Measurements from ENCODE around the gene CHRNA3.

Gene CHRNA3

DNA sequence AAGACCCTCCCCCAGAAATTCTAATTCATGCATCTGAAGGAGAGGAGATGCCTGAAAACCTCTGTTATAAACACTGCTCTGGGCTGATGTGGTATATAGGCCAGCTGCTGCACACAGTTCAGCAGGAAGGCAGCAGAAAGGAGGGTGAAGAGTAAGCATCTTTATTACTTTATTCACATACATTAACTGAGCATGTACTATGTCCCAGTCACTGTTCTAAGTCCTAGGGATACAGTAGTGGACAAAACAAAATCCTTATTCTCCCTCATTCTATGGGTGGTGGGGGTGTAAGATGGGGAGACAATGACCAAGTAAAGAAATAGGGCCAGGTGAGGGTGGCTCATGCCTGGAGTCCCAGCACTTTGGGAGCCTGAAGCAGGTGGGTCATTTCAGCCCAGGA is 38.0 kb upstream of the CHRNA3 start:
- Histone ChIP-seq H3K4me3 (ENCODE audit: low read length) (no peak overlapping the region), H3K27ac (ENCODE audit: low read length) (no peak overlapping the region), H4K20me1 (ENCODE audit: insufficient read depth, low read length) (no peaks in the 10 kb centered on the region), H3K36me3 (replicated peaks; ENCODE audit: low read depth, low read length) (no peaks in the 10 kb centered on the region), H3K79me2 (ENCODE audit: low read length) (no peaks in the 10 kb centered on the region), H3K4me1 (ENCODE audit: low read length) (no peaks in the 10 kb centered on the region), H3K9me3 (ENCODE audit: insufficient read depth, low read length) (no peaks in the 10 kb centered on the region), H3K4me2 (ENCODE audit: low read length) (no peak overlapping the region), H3K27me3 (ENCODE audit: low read depth, low read length) (peaks cover 15% of the 10 kb centered on the region), H2AFZ (ENCODE audit: low read depth, low read length) (no peak overlapping the region), H3K9ac (ENCODE audit: low read length) (no peak overlapping the region)
- no peak for TF ChIP-seq EZH2phosphoT487 (IDR thresholded peaks at IDR 0.05; ENCODE audit: low read depth)
- TF ChIP-seq, protein P1, sequence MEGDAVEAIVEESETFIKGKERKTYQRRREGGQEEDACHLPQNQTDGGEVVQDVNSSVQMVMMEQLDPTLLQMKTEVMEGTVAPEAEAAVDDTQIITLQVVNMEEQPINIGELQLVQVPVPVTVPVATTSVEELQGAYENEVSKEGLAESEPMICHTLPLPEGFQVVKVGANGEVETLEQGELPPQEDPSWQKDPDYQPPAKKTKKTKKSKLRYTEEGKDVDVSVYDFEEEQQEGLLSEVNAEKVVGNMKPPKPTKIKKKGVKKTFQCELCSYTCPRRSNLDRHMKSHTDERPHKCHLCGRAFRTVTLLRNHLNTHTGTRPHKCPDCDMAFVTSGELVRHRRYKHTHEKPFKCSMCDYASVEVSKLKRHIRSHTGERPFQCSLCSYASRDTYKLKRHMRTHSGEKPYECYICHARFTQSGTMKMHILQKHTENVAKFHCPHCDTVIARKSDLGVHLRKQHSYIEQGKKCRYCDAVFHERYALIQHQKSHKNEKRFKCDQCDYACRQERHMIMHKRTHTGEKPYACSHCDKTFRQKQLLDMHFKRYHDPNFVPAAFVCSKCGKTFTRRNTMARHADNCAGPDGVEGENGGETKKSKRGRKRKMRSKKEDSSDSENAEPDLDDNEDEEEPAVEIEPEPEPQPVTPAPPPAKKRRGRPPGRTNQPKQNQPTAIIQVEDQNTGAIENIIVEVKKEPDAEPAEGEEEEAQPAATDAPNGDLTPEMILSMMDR (IDR thresholded peaks at IDR 0.05; ENCODE audit: low read depth, low read length) = no peak

DNA sequence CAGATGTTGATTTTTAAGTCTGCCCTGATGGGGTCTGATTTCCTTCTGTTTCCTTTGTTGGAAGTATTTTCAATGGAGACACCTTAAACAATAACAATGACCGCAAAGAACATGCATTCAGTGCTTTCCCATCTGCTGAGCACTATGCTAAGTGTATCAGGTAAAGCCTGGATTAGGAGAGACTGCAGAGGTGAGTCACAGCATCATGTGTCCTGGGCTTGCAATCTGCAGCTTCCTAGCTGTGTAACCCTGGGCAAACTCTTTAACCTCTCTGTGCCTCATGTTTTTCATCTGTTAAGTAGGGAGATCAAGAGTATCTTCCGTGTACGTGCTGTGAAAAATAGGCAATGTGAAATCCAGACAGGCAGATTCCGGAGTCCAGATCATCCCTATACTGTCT is 33.5 kb upstream of the CHRNA3 start:
- no peak overlapping the region for H2AFZ ChIP-seq (ENCODE audit: low read depth, low read length)
- no peak overlapping the region for H3K9ac ChIP-seq (ENCODE audit: low read length)
- no peaks in the 10 kb centered on the region for H3K79me2 ChIP-seq (ENCODE audit: low read length)
- H3K9me3 ChIP-seq (ENCODE audit: insufficient read depth, low read length) = no peaks in the 10 kb centered on the region
- TF ChIP-seq EZH2phosphoT487 (IDR thresholded peaks at IDR 0.05; ENCODE audit: low read depth) = no peak
- TF ChIP-seq, protein P1 (IDR thresholded peaks at IDR 0.05; ENCODE audit: low read depth, low read length) = no peak
- H3K4me2 ChIP-seq (ENCODE audit: low read length) = no peak overlapping the region
- H3K27ac ChIP-seq (ENCODE audit: low read length) = no peak overlapping the region
- H3K36me3 ChIP-seq (replicated peaks; ENCODE audit: low read depth, low read length) = no peaks in the 10 kb centered on the region
- no peaks in the 10 kb centered on the region for H3K4me1 ChIP-seq (ENCODE audit: low read length)
- no peak overlapping the region for H3K4me3 ChIP-seq (ENCODE audit: low read length)
- H4K20me1 ChIP-seq (ENCODE audit: insufficient read depth, low read length) = no peaks in the 10 kb centered on the region
- H3K27me3 ChIP-seq (ENCODE audit: low read depth, low read length) = peaks cover 15% of the 10 kb centered on the region

DNA sequence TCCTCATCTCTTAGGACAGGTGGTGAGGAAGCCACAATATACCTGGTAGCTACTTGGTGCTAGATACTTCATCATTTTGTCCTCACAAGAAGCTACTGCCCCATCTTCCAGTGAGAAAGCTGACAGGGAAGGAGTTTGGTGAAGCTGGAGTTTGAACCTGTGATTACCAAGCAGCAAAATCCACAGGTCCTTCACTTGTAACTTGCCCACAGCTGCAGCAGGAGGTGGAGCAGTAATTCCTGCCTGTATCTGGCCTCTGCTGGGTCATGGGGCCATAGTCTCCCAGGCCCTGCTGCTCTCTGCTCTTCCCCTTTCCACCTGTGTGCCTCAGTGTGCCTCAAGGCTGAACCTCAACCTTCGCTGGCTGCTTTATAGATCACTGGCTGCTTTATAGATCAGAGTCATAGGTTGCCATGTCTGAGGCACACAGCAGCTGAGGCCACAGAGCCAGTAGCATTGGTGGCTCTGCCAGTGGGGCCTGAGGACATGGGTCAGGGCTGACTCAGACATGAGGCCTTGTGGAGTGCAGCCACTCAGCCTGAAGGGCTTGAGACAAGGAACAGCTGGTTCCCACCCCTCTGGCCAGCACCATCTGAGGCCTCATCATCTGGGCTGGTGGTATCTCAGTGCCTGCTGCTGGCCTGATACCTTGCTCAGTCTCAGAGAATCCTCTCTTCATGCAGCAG is 31.3 kb upstream of the CHRNA3 start:
- no peak overlapping the region for H3K4me2 ChIP-seq (ENCODE audit: low read length)
- TF ChIP-seq, protein P1 (IDR thresholded peaks at IDR 0.05; ENCODE audit: low read depth, low read length) = no peak
- TF ChIP-seq EZH2phosphoT487 (IDR thresholded peaks at IDR 0.05; ENCODE audit: low read depth) = no peak
- peaks cover 15% of the 10 kb centered on the region for H3K27me3 ChIP-seq (ENCODE audit: low read depth, low read length)
- no peak overlapping the region for H3K4me3 ChIP-seq (ENCODE audit: low read length)
- no peak overlapping the region for H3K27ac ChIP-seq (ENCODE audit: low read length)
- no peaks in the 10 kb centered on the region for H3K9me3 ChIP-seq (ENCODE audit: insufficient read depth, low read length)
- H2AFZ ChIP-seq (ENCODE audit: low read depth, low read length) = no peak overlapping the region
- no peaks in the 10 kb centered on the region for H3K4me1 ChIP-seq (ENCODE audit: low read length)
- no peaks in the 10 kb centered on the region for H3K79me2 ChIP-seq (ENCODE audit: low read length)
- H4K20me1 ChIP-seq (ENCODE audit: insufficient read depth, low read length) = no peaks in the 10 kb centered on the region
- no peaks in the 10 kb centered on the region for H3K36me3 ChIP-seq (replicated peaks; ENCODE audit: low read depth, low read length)
- H3K9ac ChIP-seq (ENCODE audit: low read length) = no peak overlapping the region

DNA sequence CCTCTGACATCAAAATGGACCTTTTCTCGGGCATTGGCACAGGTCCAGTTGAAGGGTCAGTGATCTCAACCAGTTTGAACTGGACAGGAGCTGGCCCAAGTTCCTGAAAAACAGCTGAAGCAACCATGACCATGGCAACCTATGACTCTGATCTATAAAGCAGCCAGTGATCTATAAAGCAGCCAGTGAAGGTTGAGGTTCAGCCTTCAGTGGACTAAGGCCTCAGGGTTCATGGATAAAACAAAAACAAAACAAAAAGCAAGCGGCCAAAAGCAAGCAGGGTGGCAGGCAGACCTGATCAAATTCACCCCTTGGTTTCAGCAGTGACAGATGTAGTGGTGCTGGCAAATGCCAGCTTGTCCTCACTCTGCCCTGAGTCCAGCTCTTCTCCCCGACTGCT is 30.2 kb upstream of the CHRNA3 start:
- H3K4me2 ChIP-seq (ENCODE audit: low read length) = no peak overlapping the region
- no peak overlapping the region for H3K27ac ChIP-seq (ENCODE audit: low read length)
- H2AFZ ChIP-seq (ENCODE audit: low read depth, low read length) = no peak overlapping the region

More for the DNA sequence above, 30.2 kb upstream of the CHRNA3 start:
- Histone ChIP-seq H3K36me3 (replicated peaks; ENCODE audit: low read depth, low read length) (no peaks in the 10 kb centered on the region), H4K20me1 (ENCODE audit: insufficient read depth, low read length) (no peaks in the 10 kb centered on the region), H3K79me2 (ENCODE audit: low read length) (no peaks in the 10 kb centered on the region), H3K4me1 (ENCODE audit: low read length) (no peaks in the 10 kb centered on the region), H3K9me3 (ENCODE audit: insufficient read depth, low read length) (no peaks in the 10 kb centered on the region), H3K9ac (ENCODE audit: low read length) (no peak overlapping the region), H3K27me3 (ENCODE audit: low read depth, low read length) (peaks cover 10% of the 10 kb centered on the region), H3K4me3 (ENCODE audit: low read length) (no peak overlapping the region)
- TF ChIP-seq, protein P1 (IDR thresholded peaks at IDR 0.05; ENCODE audit: low read depth, low read length) = no peak
- no peak for TF ChIP-seq EZH2phosphoT487 (IDR thresholded peaks at IDR 0.05; ENCODE audit: low read depth)

All from OCI-LY3 (cell line).